ENCODE data around the gene TUBB3. TPM values are rescaled to one million over a fixed set of nuclear protein-coding genes. Genes with fewer than 3 reads are reported as not detected.

TUBB3 gene
- total and polyA plus RNA-seq, 9 of the 15 experiments (the other 6 are each of a cell fraction or from before 2014, with no cell fraction given): 0.18 to 12.5 (median 5.0) TPM

DNA sequence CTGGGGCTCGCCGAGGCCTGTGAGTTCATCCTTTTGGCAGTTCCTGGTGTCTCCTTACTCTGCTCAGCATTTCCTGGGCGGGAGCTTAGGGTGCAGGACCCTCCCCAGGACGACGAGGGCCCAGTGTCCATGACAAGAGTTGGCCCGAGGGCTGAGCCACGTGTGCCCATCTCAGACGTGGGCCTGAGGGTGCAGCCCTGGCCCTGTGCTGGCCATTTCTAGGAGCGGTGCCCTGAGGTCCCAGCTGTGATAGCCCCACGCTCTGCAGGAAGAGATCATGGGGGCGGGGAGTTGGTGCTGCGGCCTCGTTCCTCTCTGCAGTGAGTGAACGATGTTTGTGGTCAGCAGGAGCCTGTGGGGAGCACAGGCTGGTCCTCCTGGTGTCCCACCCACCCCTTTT, 10.5 kb upstream of the TUBB3 start:
- FAIRE-seq (no peak), ATAC-seq (no peak), DNase-seq (ENCODE audit: extremely low read depth in 1 of 4, low spot score in 3 of 4) (no peak)
- Histone ChIP-seq H4K20me1 (replicated peaks; ENCODE audit: control insufficient read depth, insufficient read depth, low read length) (no peaks in the 10 kb centered on the region), H3K4me1 (replicated peaks in 1 of 2; ENCODE audit: control insufficient read depth in 2 of 2, insufficient read depth in 2 of 2, low read length in 2 of 2) (peaks cover 4 to 48% of the 10 kb centered on the region in 2 experiments), H3K27me3 (ENCODE audit: control insufficient read depth in 2 of 2, insufficient read depth in 2 of 2, low read length in 2 of 2) (no peaks in the 10 kb centered on the region), H2AFZ (ENCODE audit: low read depth, low read length) (no peak overlapping the region), H3K4me2 (ENCODE audit: insufficient read depth, low read length) (no peak overlapping the region), H3K9ac (ENCODE audit: insufficient read depth in 1 of 2, low read depth in 2 of 2, low read length in 2 of 2) (no peak overlapping the region), H3K36me3 (ENCODE audit: control insufficient read depth, insufficient read depth, low read length) (peaks cover 44% of the 10 kb centered on the region; the same call in 2 of the 3 replicates), H3K9me1 (ENCODE audit: control insufficient read depth, insufficient read depth, low read length) (no peaks in the 10 kb centered on the region), H3K4me3 (no peak overlapping the region), H3K27ac (ENCODE audit: extremely low read depth, low read depth, low read length) (no peak overlapping the region), H3K79me2 (ENCODE audit: control insufficient read depth, insufficient read depth, low read length) (no peaks in the 10 kb centered on the region), H3K9me3 (replicated peaks; ENCODE audit: control insufficient read depth, insufficient read depth, low read depth, low read length) (no peaks in the 10 kb centered on the region)
- in situ Hi-C loops (cut with MboI) (no loop called here), intact Hi-C loops (cut with micrococcal nuclease) (loop anchor here (5.0 kb wide), 1 partner anchor 210 kb away; the partner anchor contains the start of gene SPATA2L)
- no TSS peak for BruUV-seq (replicated peaks)
- ChIA-PET POLR2A (interaction anchor here (0.8 to 4.2 kb wide), 3 partner anchors 10 to 207 kb away, joined by 3 to 19 read pairs (median 3); partner anchors contain the start of gene TUBB3), CTCF (ENCODE audit: low intra/inter-chr PET ratio) (no interaction called here)
- WGBS (ENCODE audit: insufficient coverage, low coverage, missing lambda C conversion rate): 89% methylated on average over 8 of the region's 14 CpGs
- TF ChIP-seq POLR2G (IDR thresholded peaks at IDR 0.05; ENCODE audit: low read depth, low read length) (peak; percentile 50; the same call in 1 of the 2 replicates), RBM34 (IDR thresholded peaks at IDR 0.05; ENCODE audit: borderline replicate concordance, insufficient read depth, low read length) (no peak), PTBP1 (IDR thresholded peaks at IDR 0.05; ENCODE audit: low read depth, low read length) (no peak), ZKSCAN3 (CRISPR knock-in tag; IDR thresholded peaks at IDR 0.05) (no peak), GABPB1 (CRISPR knock-in tag; IDR thresholded peaks at IDR 0.05) (no peak), POLR2A (conservative IDR thresholded peaks at IDR 0.05) (0 out of 2 replicates have a peak, but pooled peaks have one; percentile 5), SOX6 (IDR thresholded peaks at IDR 0.05) (no peak), SLC30A9 (CRISPR knock-in tag; IDR thresholded peaks at IDR 0.05) (no peak)
- TF ChIP-seq, protein P1, sequence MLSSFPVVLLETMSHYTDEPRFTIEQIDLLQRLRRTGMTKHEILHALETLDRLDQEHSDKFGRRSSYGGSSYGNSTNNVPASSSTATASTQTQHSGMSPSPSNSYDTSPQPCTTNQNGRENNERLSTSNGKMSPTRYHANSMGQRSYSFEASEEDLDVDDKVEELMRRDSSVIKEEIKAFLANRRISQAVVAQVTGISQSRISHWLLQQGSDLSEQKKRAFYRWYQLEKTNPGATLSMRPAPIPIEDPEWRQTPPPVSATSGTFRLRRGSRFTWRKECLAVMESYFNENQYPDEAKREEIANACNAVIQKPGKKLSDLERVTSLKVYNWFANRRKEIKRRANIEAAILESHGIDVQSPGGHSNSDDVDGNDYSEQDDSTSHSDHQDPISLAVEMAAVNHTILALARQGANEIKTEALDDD (IDR thresholded peaks at IDR 0.05): no peak

Data from K562 (cell line).